Effector memory CD8-positive, alpha-beta T cell (primary cell): Measurements from ENCODE around the gene DGCR2.

Experiments used
- ATAC-seq: fragments of 150-1000 bp; cut with Tn5 transposase; replicated peaks from 2 replicates; pipeline ENCODE4 v1.10.0; 2021; ENCODE audit warnings: mild to moderate bottlenecking, moderate library complexity
- DNase-seq, 3 experiments: peaks; one replicate each; pipeline ENCODE4 v3.0.0; 2021
- H3K27ac Mint-ChIP-seq, 2 donors: one replicate each; pipeline ENCODE4 v1.8.0; 2022; ENCODE audit warnings: mild to moderate bottlenecking in 2 of 2, mixed read lengths in 2 of 2, moderate library complexity in 2 of 2
- H3K27me3 Mint-ChIP-seq, 2 donors: one replicate each; pipeline ENCODE4 v1.8.0; 2022; ENCODE audit warnings: mixed read lengths in 2 of 2
- H3K36me3 Mint-ChIP-seq: one replicate; pipeline ENCODE4 v1.8.0; 2022; ENCODE audit warnings: mild to moderate bottlenecking, moderate library complexity, mixed read lengths; ENCODE audit not compliant: insufficient read depth
- H3K4me1 Mint-ChIP-seq, 2 donors: one replicate each; pipeline ENCODE4 v1.8.0; 2022; ENCODE audit warnings: low read depth in 2 of 2, mixed read lengths in 2 of 2
- H3K4me3 Mint-ChIP-seq, 2 donors: one replicate each; pipeline ENCODE4 v1.8.0; 2022; ENCODE audit warnings: mild to moderate bottlenecking in 2 of 2, mixed read lengths in 2 of 2, moderate library complexity in 2 of 2
- H3K9me3 Mint-ChIP-seq, 2 donors: one replicate each; pipeline ENCODE4 v1.8.0; 2022; ENCODE audit warnings: mixed read lengths in 2 of 2

The DGCR2 gene

DNA sequence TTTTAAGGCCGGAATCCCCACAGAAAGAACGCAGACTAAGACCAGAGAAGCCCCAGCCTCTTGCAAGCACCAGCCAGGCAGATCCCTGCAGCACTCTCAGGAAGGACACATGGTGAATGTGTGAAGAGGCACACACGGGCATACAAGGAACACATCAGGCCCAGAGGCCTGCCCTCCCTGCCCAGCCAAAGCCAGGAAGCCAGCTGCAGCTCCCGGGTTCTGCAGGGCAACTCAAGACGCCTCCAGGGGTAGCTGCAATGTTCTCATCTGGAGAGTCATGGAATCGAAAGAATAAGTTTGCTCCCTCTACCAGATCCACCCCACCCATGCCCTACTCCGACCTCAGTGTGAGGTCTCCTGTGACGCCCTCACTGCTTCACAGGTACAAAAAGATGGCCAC lies 2.3 kb downstream of the DGCR2 start:
- Mint-ChIP-seq H3K9me3 (no peaks in the 10 kb centered on the region), H3K27me3 (no peaks in the 10 kb centered on the region), H3K36me3 (peaks cover 20% of the 10 kb centered on the region), H3K4me3 (peak overlapping the region; percentile 85 to 87), H3K27ac (peak overlapping the region; percentile 83), H3K4me1 (peaks cover 55 to 58% of the 10 kb centered on the region in 2 donors)
- ATAC-seq (no peak), DNase-seq (no peak)

DNA sequence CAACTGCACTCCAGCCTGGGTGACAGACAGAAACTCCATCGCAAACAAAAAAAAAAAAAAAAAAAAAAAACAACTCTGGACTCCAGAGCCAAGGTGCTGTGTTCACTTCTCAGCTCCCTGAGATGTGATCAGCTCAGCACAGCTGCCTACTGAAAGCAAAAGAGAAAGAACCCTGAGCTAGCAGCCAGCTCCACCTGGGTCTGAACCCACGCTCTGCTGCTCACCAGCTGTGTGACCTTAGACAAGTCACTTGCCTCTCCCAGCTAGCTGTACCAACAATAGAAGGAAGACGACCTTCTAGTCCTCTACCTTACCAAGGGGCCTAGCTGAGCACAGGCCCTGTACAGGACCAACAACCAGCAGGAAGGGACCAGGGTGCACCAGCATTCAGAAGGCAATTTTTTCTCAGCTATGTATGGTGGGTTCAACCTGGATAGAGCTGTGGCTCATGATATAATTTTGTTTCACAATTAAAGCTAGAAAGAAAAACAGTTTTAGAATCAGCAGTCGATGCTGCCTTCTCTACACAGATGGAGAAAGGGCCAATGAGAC lies 3.8 kb downstream of the DGCR2 start:
- Mint-ChIP-seq H3K27me3 (no peaks in the 10 kb centered on the region), H3K9me3 (no peaks in the 10 kb centered on the region), H3K27ac (peak overlapping the region; percentile 44 to 69), H3K4me1 (peaks cover 61 to 63% of the 10 kb centered on the region in 2 donors), H3K4me3 (peak overlapping the region in 1 of 2 donors; percentile 87), H3K36me3 (peaks cover 23% of the 10 kb centered on the region)
- DNase-seq = no peak
- ATAC-seq = no peak

DNA sequence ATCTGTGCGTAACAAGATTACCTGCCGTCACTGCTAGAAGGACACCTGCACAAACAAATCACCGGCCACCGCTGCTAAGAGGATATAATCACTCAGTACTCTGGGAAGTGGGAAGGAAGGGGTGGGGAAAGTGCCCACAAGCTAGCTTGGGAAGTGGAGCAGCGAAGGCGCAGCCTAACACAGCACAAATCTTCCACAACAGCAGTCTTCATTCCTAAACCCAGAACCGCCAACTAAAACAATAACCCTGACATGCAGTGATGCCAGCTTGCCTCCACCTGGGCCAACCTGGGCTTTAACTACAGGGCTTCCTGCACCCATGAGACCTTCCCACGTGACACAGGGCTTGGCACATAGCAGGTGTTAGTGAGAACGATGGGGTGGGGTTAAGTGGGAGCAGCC lies 5.1 kb downstream of the DGCR2 start:
- no peaks in the 10 kb centered on the region for H3K9me3 Mint-ChIP-seq
- no peak for ATAC-seq
- H3K4me1 Mint-ChIP-seq = peaks cover 60% of the 10 kb centered on the region in 2 donors
- no peak for DNase-seq
- H3K27ac Mint-ChIP-seq = peak overlapping the region; percentile 28 to 70
- H3K4me3 Mint-ChIP-seq = no peak overlapping the region
- H3K27me3 Mint-ChIP-seq = no peaks in the 10 kb centered on the region
- peaks cover 21% of the 10 kb centered on the region for H3K36me3 Mint-ChIP-seq

DNA sequence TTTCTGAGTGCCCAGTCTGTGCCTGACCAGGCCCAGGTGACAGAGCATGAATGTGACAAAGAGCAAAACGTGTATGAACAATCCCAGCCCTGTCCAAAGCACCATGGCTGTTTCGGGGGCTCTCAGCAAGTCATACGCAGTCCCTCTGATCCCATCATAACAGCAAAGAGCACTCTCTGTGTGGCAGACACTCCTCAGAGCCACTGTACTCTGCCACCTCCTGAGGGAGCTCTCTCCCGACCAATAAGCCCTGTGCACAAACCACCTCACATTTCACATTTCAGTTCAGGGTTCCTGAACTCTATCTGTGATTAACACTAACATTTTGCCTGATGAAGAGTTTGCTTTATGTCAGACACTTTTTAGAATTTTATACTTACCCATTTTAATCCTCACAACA lies 6.6 kb downstream of the DGCR2 start:
- Mint-ChIP-seq H3K4me3 (peak overlapping the region; percentile 1 to 10), H3K27me3 (no peaks in the 10 kb centered on the region), H3K36me3 (peaks cover 24% of the 10 kb centered on the region), H3K9me3 (no peaks in the 10 kb centered on the region), H3K27ac (peak overlapping the region; percentile 75 to 84), H3K4me1 (peaks cover 60 to 61% of the 10 kb centered on the region in 2 donors)
- ATAC-seq = no peak
- no peak for DNase-seq

DNA sequence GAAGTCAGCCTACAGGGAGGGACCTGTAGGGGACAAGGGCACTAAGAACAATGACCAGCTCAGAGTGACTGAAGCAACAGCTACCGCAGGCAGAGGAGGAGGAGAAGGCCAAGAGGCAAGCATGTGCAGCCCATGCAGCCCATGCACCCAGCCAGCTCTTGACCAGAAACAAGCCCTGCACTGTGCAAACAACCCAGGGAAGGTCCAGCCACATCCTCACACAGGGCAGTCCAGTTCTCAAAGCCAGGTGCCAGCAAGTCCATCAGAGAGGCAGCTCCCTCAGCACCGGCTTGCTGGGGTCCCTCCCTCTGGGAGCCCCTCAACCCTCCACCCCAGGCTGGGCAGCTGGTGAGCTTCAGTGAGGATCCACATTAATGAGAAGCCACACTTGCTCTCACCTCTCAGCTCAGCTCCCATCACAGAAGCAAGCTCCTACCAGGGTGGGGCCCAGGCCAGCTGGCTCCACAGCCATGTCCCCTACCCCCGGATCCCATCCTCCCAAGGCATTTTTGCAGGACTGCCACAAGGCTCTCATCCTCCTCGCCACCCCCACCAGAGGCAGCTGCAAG lies 7.1 kb downstream of the DGCR2 start:
- H3K27me3 Mint-ChIP-seq = no peaks in the 10 kb centered on the region
- peaks cover 57 to 59% of the 10 kb centered on the region in 2 donors for H3K4me1 Mint-ChIP-seq
- H3K36me3 Mint-ChIP-seq = peaks cover 20% of the 10 kb centered on the region
- peak overlapping the region in 1 of 2 donors; percentile 10 for H3K4me3 Mint-ChIP-seq
- H3K27ac Mint-ChIP-seq = peak overlapping the region; percentile 75 to 84
- DNase-seq (no peak), ATAC-seq (no peak)
- H3K9me3 Mint-ChIP-seq = no peaks in the 10 kb centered on the region

DNA sequence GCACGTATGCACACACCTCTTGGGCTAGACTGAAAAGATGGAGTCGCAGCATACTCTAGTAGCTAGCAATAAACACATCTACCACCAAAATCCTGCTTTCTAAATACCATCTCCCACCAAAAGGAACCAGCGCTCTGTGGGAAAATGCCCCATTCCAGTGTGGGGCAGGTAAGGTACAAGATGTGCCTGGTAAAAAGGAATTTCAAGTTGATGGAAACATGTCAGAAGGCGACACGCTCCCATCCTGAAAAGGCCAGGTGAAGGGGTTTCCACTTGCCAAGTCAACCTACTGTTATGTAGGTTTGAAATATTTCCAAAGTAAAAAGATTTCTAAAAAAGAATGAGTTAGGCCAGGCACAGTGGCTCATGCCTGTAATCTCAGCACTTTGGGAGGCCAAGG lies 8.8 kb downstream of the DGCR2 start:
- Mint-ChIP-seq H3K4me3 (no peak overlapping the region), H3K4me1 (peaks cover 61 to 70% of the 10 kb centered on the region in 2 donors), H3K9me3 (no peaks in the 10 kb centered on the region), H3K36me3 (peaks cover 18% of the 10 kb centered on the region), H3K27ac (no peak overlapping the region), H3K27me3 (no peaks in the 10 kb centered on the region)
- no peak for ATAC-seq
- DNase-seq = no peak

DNA sequence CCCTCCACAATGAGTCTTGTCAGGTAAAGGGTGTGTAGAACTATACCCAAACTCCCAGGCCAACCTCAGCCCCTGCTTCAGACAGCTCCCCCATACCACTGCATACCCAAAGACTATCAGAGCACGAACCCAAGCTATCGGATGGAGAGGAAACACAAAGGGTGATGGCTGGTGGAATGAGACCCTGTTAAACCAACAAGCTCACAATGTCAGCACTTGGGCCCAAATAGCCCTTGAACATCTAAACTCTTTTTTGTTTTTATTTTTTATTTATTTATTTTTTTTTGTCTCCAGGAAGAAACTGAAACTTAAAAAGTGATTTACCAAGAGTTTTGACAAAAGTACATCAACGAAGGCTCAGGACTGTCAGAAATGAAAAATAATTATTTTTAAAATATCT lies 10.6 kb downstream of the DGCR2 start:
- peak overlapping the region in 1 of 2 donors; percentile 5 for H3K4me3 Mint-ChIP-seq
- DNase-seq (no peak), ATAC-seq (no peak)
- no peaks in the 10 kb centered on the region for H3K9me3 Mint-ChIP-seq
- peaks cover 16% of the 10 kb centered on the region for H3K36me3 Mint-ChIP-seq
- H3K27ac Mint-ChIP-seq = peak overlapping the region; percentile 85 to 96
- no peaks in the 10 kb centered on the region for H3K27me3 Mint-ChIP-seq
- H3K4me1 Mint-ChIP-seq = peaks cover 59 to 70% of the 10 kb centered on the region in 2 donors

DNA sequence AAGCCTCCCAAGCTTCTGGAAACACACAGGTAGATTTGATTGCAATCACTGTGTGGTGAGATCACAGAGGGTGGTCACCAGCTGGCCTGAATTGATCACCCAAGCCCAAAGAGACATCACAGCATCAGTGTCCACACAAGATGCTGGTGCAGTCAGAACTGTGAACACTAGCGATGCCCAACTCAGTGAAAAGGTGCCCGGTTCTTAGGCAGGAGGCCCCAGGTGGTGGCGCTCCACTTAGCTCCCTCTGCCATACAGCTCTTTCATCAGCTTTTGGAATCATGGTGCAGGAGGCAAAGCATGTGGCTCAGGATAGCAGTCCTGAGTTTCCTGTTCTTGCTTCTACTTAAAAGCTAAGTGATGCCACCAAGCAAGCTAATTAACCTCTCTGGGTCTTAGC lies 11.1 kb downstream of the DGCR2 start:
- peaks cover 20% of the 10 kb centered on the region for H3K36me3 Mint-ChIP-seq
- peaks cover 58 to 69% of the 10 kb centered on the region in 2 donors for H3K4me1 Mint-ChIP-seq
- peak overlapping the region; percentile 85 to 96 for H3K27ac Mint-ChIP-seq
- peak overlapping the region in 1 of 2 donors; percentile 5 for H3K4me3 Mint-ChIP-seq
- DNase-seq = no peak
- H3K27me3 Mint-ChIP-seq = no peaks in the 10 kb centered on the region
- no peak for ATAC-seq
- no peaks in the 10 kb centered on the region for H3K9me3 Mint-ChIP-seq

DNA sequence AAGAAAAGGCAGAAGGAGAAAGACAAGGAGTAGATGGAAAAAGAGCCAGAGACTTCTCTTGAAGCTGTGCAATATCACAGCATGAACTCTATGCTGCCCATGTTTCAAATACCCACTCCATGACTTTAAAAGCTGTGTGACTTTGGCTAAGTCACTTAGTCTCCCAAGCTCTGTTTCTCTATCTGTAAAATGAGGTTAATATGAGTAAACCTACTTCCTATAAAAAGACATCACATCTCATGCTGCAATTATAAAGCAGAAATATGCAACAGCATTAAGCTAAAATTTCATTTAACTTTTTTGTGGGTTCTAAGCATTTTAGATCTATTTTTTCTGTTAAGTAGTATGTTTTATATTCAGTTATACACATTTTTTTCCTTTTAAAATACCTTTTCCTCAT lies 11.6 kb downstream of the DGCR2 start:
- Mint-ChIP-seq H3K27me3 (no peaks in the 10 kb centered on the region), H3K27ac (peak overlapping the region; percentile 85 to 96), H3K4me3 (no peak overlapping the region), H3K9me3 (no peaks in the 10 kb centered on the region), H3K36me3 (peaks cover 24% of the 10 kb centered on the region), H3K4me1 (peaks cover 58 to 68% of the 10 kb centered on the region in 2 donors)
- DNase-seq (no peak), ATAC-seq (no peak)

DNA sequence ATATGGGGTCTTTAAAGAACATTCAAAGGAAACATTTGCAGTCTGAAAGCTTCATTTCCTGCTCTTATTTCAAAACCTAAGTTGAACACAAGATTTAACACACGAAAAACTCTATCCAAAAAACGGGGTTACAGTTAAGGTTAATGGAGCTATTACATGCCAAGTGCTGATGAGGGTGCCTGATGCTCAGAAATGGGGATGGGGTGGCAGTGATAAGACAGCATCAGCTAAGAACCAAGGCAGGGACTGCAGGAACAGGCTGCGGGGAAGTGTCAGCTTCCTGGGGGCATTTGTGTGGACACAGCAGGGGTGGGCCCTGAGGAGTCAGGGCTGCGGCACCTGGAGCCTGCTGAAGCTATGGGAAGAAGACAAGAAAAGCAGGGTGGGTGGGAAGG lies 12.2 kb downstream of the DGCR2 start:
- DNase-seq (no peak), ATAC-seq (no peak)
- no peaks in the 10 kb centered on the region for H3K27me3 Mint-ChIP-seq
- peak overlapping the region; percentile 62 to 75 for H3K4me3 Mint-ChIP-seq
- peaks cover 52 to 66% of the 10 kb centered on the region in 2 donors for H3K4me1 Mint-ChIP-seq
- H3K9me3 Mint-ChIP-seq = no peaks in the 10 kb centered on the region
- H3K27ac Mint-ChIP-seq = peak overlapping the region; percentile 85 to 96
- peaks cover 24% of the 10 kb centered on the region for H3K36me3 Mint-ChIP-seq

DNA sequence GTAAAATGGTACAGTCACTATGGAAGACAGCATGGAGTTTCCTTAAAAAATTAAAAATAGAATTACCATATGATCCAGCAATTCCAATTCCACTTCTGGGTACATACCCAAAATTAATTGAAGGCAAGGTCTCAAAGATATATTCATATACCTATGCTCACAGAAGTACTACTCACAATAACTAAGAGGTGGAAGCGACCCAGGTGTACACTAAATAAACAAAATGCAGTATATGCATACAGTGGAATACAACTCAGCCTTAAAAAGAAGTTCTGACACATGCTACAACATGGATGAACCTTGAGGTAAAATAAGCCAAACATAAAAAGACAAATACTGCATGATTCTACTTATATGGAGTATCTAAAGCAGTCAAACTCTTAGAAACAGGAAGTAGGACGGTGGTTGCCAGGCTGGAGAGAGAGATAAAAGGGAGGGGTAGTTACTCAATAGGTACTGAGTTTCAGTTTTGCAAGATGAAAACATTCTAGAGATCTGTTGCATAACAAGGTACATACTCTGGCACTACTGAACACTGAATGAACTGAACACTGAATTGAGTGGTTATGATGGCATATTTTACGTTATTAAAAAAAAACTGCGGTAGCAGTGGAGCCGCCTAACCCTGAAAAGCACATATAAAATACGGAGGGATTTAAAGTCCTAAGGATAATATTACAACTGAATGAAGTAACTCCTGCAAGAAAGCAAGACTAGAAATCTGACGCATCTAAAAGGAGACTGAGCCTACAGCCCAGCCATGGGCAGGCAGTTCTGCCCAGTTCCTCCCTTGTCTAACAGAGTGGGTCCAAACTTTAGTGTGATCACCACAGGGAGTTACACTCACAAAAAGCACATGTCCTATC lies 12.8 kb downstream of the DGCR2 start:
- ATAC-seq (peak; percentile 92), DNase-seq (peak; percentile 27 to 36 (median 35))
- H3K9me3 Mint-ChIP-seq = no peaks in the 10 kb centered on the region
- H3K36me3 Mint-ChIP-seq = peaks cover 22% of the 10 kb centered on the region
- H3K27me3 Mint-ChIP-seq = no peaks in the 10 kb centered on the region
- H3K4me1 Mint-ChIP-seq = peaks cover 46 to 61% of the 10 kb centered on the region in 2 donors
- peak overlapping the region; percentile 85 to 96 for H3K27ac Mint-ChIP-seq
- peak overlapping the region; percentile 62 to 75 for H3K4me3 Mint-ChIP-seq

DNA sequence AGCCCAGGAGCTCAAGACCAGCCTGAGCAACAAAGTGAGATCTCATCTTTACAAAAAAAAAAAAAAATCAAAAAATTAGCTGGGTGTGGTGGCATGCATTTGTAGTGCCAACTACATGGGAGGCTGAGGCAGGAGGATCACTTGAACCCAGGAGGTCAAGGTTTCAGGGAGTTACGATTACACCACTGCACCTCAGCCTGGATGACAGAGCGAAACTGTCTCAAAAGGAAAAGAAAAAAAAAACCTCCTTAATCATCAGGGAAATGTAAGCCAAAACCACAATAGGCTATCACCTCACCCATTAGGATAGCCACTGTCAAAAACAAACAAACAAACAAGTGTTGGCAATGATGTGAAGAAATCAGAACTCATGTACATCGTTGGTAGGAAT lies 13.4 kb downstream of the DGCR2 start:
- no peak for ATAC-seq
- Mint-ChIP-seq H3K27ac (peak overlapping the region; percentile 85 to 96), H3K36me3 (peaks cover 21% of the 10 kb centered on the region), H3K9me3 (no peaks in the 10 kb centered on the region), H3K27me3 (no peaks in the 10 kb centered on the region), H3K4me1 (peaks cover 46 to 60% of the 10 kb centered on the region in 2 donors), H3K4me3 (peak overlapping the region; percentile 62 to 75)
- no peak for DNase-seq

DNA sequence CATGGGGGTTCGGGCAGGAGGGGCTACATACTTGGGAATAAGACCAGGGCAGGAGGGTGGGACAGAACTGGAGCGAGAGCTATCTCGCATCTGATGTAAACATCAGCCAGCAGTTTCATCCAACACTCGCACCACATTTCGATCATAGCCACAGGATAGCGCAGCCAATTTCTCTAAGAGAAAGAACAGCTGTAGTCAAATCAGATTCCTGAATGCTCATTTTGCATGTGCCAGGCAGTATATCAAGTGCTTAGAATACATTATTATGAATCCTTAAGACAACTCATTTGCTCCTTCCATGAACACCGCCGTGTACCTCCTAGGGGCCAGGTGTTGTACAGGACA lies 14.5 kb downstream of the DGCR2 start:
- H3K27ac Mint-ChIP-seq = peak overlapping the region; percentile 85 to 93
- H3K27me3 Mint-ChIP-seq = no peaks in the 10 kb centered on the region
- ATAC-seq = no peak
- peaks cover 46 to 62% of the 10 kb centered on the region in 2 donors for H3K4me1 Mint-ChIP-seq
- H3K4me3 Mint-ChIP-seq = peak overlapping the region; percentile 43 to 45
- no peaks in the 10 kb centered on the region for H3K9me3 Mint-ChIP-seq
- no peak for DNase-seq
- H3K36me3 Mint-ChIP-seq = peaks cover 21% of the 10 kb centered on the region
